IPS-NIHi11 (cell line): ENCODE data around the gene TBCE.

Experiments
- DNase-seq: peaks from one replicate; pipeline ENCODE4 v3.0.0; 2012; ENCODE audit warnings: mixed read lengths, low spot score

TBCE gene

GRCh38 chr1:235367000-235367908 lies at the start of gene TBCE:
TSS of gene TBCE (plus strand) at chr1:235367427. CDS start at chr1:235380050, 12,623 bp downstream.
- DNase-seq = peak; percentile 97

GRCh38 chr1:235319255-235319654 lies 48.0 kb upstream of the TBCE start:
- DNase-seq = no peak

GRCh38 chr1:235320521-235321179 lies 46.6 kb upstream of the TBCE start:
- DNase-seq = no peak

GRCh38 chr1:235324296-235324695 lies 42.9 kb upstream of the TBCE start:
- DNase-seq = no peak

- no peak for DNase-seq
Observed at GRCh38 chr1:235325139-235325538, 42.1 kb upstream of the TBCE start.

- DNase-seq = no peak
Observed at GRCh38 chr1:235325854-235326253, 41.4 kb upstream of the TBCE start.

GRCh38 chr1:235326719-235327558 lies 40.3 kb upstream of the TBCE start:
- peak; percentile 39 for DNase-seq

GRCh38 chr1:235327559-235328270 lies 39.5 kb upstream of the TBCE start, which contains the start of gene ARID4B:
TSS of gene ARID4B (minus strand) at chr1:235328179. CDS start at chr1:235326919, 1,260 bp downstream.
- DNase-seq = peak; percentile 89

GRCh38 chr1:235328271-235329138 lies 38.7 kb upstream of the TBCE start, which contains the start of gene GGPS1:
TSS of gene GGPS1 (plus strand) at chr1:235328570. CDS start at chr1:235335265, 6,695 bp downstream.
- DNase-seq = peak; percentile 87

GRCh38 chr1:235329139-235329902 lies 37.9 kb upstream of the TBCE start:
- peak; percentile 10 for DNase-seq

GRCh38 chr1:235330918-235331285 lies 36.3 kb upstream of the TBCE start:
- no peak for DNase-seq

- DNase-seq = no peak
Observed at GRCh38 chr1:235331401-235331800, 35.8 kb upstream of the TBCE start.

GRCh38 chr1:235336903-235337302 lies 30.3 kb upstream of the TBCE start:
- no peak for DNase-seq

GRCh38 chr1:235339746-235340145 lies 27.5 kb upstream of the TBCE start:
- DNase-seq = no peak

GRCh38 chr1:235341334-235341733 lies 25.9 kb upstream of the TBCE start:
- DNase-seq = no peak

GRCh38 chr1:235342039-235342438 lies 25.2 kb upstream of the TBCE start:
- DNase-seq = no peak

GRCh38 chr1:235342471-235342870 lies 24.8 kb upstream of the TBCE start:
- no peak for DNase-seq

GRCh38 chr1:235343726-235344125 lies 23.5 kb upstream of the TBCE start:
- DNase-seq = no peak

GRCh38 chr1:235351441-235351840 lies 15.8 kb upstream of the TBCE start:
- DNase-seq = no peak

- DNase-seq = no peak
Observed at GRCh38 chr1:235351898-235352297, 15.3 kb upstream of the TBCE start.
